Erythroblast (primary cell): ENCODE results near the gene PFDN5.
"Not testable (repeated sequence)": the region's sequence is repeated elsewhere in the genome, so short reads cannot be mapped to it uniquely, and the experiment has no call there.

Experiments
- DNase-seq, 2 experiments: peaks; one replicate each; lab custom pipeline; 2025; lab: John Stamatoyannopoulos, UW
- GATA1 ChIP-seq: IDR thresholded peaks from 2 replicates; pipeline ENCODE4 v1.6.1; 2011; ENCODE audit warnings: low read depth, mild to moderate bottlenecking, control low read depth, low read length, moderate library complexity
- POLR2A ChIP-seq: IDR thresholded peaks from 2 replicates; pipeline ENCODE4 v1.6.1; 2011; ENCODE audit warnings: mild to moderate bottlenecking, low read length

The PFDN5 gene

GRCh38 chr12:53326460-53327185 lies 31.3 kb downstream of the PFDN5 start:
- no peak for DNase-seq
- TF ChIP-seq POLR2A (no peak), GATA1 (no peak)

GRCh38 chr12:53327435-53328042 lies 32.2 kb downstream of the PFDN5 start:
- TF ChIP-seq POLR2A (no peak), GATA1 (no peak)
- DNase-seq = peak in 1 of 2 experiments; percentile 37

GRCh38 chr12:53328043-53328435 lies 32.7 kb downstream of the PFDN5 start:
- TF ChIP-seq POLR2A (no peak), GATA1 (no peak)
- DNase-seq = no peak

GRCh38 chr12:53330671-53331070 lies 35.3 kb downstream of the PFDN5 start:
- DNase-seq = no peak
- no peak for TF ChIP-seq POLR2A

- not testable (repeated sequence) for DNase-seq
Observed at GRCh38 chr12:53332339-53332738, 37.0 kb downstream of the PFDN5 start.

- no peak for TF ChIP-seq POLR2A
- no peak for TF ChIP-seq GATA1
- no peak for DNase-seq
Observed at GRCh38 chr12:53332744-53333143, 37.4 kb downstream of the PFDN5 start.

- TF ChIP-seq GATA1 (no peak), POLR2A (no peak)
Observed at GRCh38 chr12:53333289-53333688, 37.9 kb downstream of the PFDN5 start.

GRCh38 chr12:53333845-53334244 lies 38.5 kb downstream of the PFDN5 start:
- DNase-seq = no peak
- TF ChIP-seq POLR2A = no peak
- no peak for TF ChIP-seq GATA1

More at GRCh38 chr12:53333289-53333688, 37.9 kb downstream of the PFDN5 start:
- DNase-seq = no peak

GRCh38 chr12:53334822-53335221 lies 39.5 kb downstream of the PFDN5 start:
- no peak for DNase-seq
- TF ChIP-seq GATA1 (no peak), POLR2A (no peak)

- TF ChIP-seq GATA1 (no peak), POLR2A (no peak)
- no peak for DNase-seq
Observed at GRCh38 chr12:53336181-53336681, 40.9 kb downstream of the PFDN5 start, which contains the start of gene SP7. TSS of gene SP7 (minus strand) at chr12:53336354. CDS start at chr12:53335646, 708 bp downstream.

GRCh38 chr12:53338017-53338416 lies 42.7 kb downstream of the PFDN5 start:
- TF ChIP-seq POLR2A = no peak
- no peak for TF ChIP-seq GATA1
- no peak for DNase-seq

- TF ChIP-seq GATA1 (no peak), POLR2A (no peak)
Observed at GRCh38 chr12:53338916-53339315, 43.6 kb downstream of the PFDN5 start.

GRCh38 chr12:53340398-53340797 lies 45.1 kb downstream of the PFDN5 start:
- no peak for DNase-seq

More at GRCh38 chr12:53338916-53339315, 43.6 kb downstream of the PFDN5 start:
- DNase-seq = no peak

GRCh38 chr12:53343449-53343848 lies 48.1 kb downstream of the PFDN5 start:
- DNase-seq = no peak
- no peak for TF ChIP-seq POLR2A
- no peak for TF ChIP-seq GATA1

More at GRCh38 chr12:53340398-53340797, 45.1 kb downstream of the PFDN5 start:
- TF ChIP-seq POLR2A = no peak

- DNase-seq = no peak
- no peak for TF ChIP-seq POLR2A
- no peak for TF ChIP-seq GATA1
Observed at GRCh38 chr12:53343969-53344368, 48.6 kb downstream of the PFDN5 start.
